HG02840 (cell line): Measurements from ENCODE around the gene DCDC2B.

ENCODE experiments used
- ATAC-seq: cut with Tn5 transposase; IDR thresholded peaks from one replicate; pipeline ENCODE4 v1.9.1; 2021; ENCODE audit warnings: mild to moderate bottlenecking, moderate library complexity, moderate number of reproducible peaks; ENCODE audit not compliant: unreplicated experiment, low FRiP score

DCDC2B gene

GRCh38 chr1:32221980-32222755 is 13.3 kb downstream of the DCDC2B start, which contains the start of the genes EIF3I and TMEM234:
Gene EIF3I (plus strand): TSS chr1:32222407. CDS start chr1:32222442, 35 bp downstream.
Gene TMEM234 (minus strand): TSS chr1:32222353. CDS start chr1:32222322, 31 bp downstream.
- peak; percentile 91 for ATAC-seq

- no peak for ATAC-seq
Measured at GRCh38 chr1:32223683-32224082, 14.8 kb downstream of the DCDC2B start.

- ATAC-seq, result no peak
Measured at GRCh38 chr1:32224285-32224684, 15.4 kb downstream of the DCDC2B start.

GRCh38 chr1:32228771-32229170 is 19.9 kb downstream of the DCDC2B start:
- no peak for ATAC-seq

- ATAC-seq, result no peak
Measured at GRCh38 chr1:32231843-32232432, 23.0 kb downstream of the DCDC2B start.

- no peak for ATAC-seq
Measured at GRCh38 chr1:32232558-32233304, 23.8 kb downstream of the DCDC2B start.

GRCh38 chr1:32234792-32235191 is 25.9 kb downstream of the DCDC2B start:
- no peak for ATAC-seq

- ATAC-seq, result no peak
Measured at GRCh38 chr1:32239337-32239736, 30.4 kb downstream of the DCDC2B start.

GRCh38 chr1:32239790-32240139 is 30.9 kb downstream of the DCDC2B start:
- no peak for ATAC-seq

- no peak for ATAC-seq
Measured at GRCh38 chr1:32240140-32240951, 31.5 kb downstream of the DCDC2B start.

- ATAC-seq, result no peak
Measured at GRCh38 chr1:32241001-32241763, 32.3 kb downstream of the DCDC2B start.

- ATAC-seq, result no peak
Measured at GRCh38 chr1:32242341-32242851, 33.5 kb downstream of the DCDC2B start.

GRCh38 chr1:32246888-32247273 is 38.0 kb downstream of the DCDC2B start, which contains the start of gene FAM167B:
Gene FAM167B (plus strand): TSS chr1:32247222. CDS start chr1:32247422, 200 bp downstream.
- no peak for ATAC-seq

- no peak for ATAC-seq
Measured at GRCh38 chr1:32247452-32247851, 38.6 kb downstream of the DCDC2B start.

- no peak for ATAC-seq
Measured at GRCh38 chr1:32247983-32248889, 39.3 kb downstream of the DCDC2B start.

GRCh38 chr1:32249831-32250525 is 41.1 kb downstream of the DCDC2B start:
- peak; percentile 50 for ATAC-seq

GRCh38 chr1:32250893-32251716 is 42.2 kb downstream of the DCDC2B start, which contains the start of gene LCK:
Gene LCK (plus strand): TSS chr1:32251265. CDS start chr1:32274330, 23,065 bp downstream.
- ATAC-seq, result no peak
